Measurements from ENCODE around the gene ASPHD2. TPM values are rescaled to one million over a fixed set of nuclear protein-coding genes. Genes with fewer than 3 reads are reported as not detected.

ASPHD2 gene
- total and polyA plus RNA-seq, 2 of the 13 experiments (the other 11 are each of a cell fraction or from before 2014, with no cell fraction given), result 0.04 TPM

DNA sequence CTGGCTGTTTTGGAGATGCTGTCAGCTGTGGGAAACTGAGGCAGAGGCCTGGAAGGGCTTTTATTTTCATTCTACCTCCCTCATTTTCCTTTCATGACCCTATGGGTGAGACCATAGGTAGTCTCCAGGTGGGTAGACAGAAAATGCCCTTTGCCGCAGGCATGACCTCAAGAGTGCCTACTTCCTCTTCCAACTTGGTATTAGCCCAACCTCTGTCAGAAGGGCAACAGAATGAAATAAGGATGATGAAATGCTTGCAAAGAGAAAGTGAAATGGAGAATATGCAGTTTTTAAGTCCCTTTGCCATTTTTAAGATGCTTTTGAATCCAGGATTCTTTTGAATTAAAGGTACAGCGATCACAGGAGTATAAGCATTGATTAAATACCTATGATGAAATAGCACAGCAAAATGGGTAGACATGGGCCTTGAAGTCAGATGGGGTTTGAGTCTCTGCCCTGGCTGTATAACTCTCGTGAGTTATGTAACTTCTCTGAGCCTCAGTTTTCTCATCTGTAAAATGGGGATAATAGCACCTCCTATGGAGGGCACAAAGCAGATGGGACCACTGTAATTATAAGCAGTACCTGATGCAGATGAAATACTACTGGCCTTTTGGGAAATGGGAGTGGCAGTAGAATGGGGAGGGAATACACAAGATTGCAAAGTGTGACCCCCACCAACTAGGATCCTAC lies 3.7 kb downstream of the ASPHD2 start:
- no peaks in the 10 kb centered on the region for H3K9me3 ChIP-seq (ENCODE audit: low read length)
- ATAC-seq (no peak), DNase-seq (ENCODE audit: low spot score) (no peak), FAIRE-seq (no peak)
- 34% methylated on average over 3 of the region's 3 CpGs for WGBS (ENCODE audit: low lambda C conversion rate)
- no peak overlapping the region for H3K9ac ChIP-seq (ENCODE audit: insufficient read depth, low read depth, low read length)
- no peak overlapping the region for H2AFZ ChIP-seq (ENCODE audit: low read length)
- no TSS peak for BruUV-seq (replicated peaks)
- H4K20me1 ChIP-seq (ENCODE audit: insufficient read depth, low read length), result no peaks in the 10 kb centered on the region
- H3K27me3 ChIP-seq (ENCODE audit: control insufficient read depth in 1 of 2, insufficient read depth in 2 of 2, low read length in 2 of 2), result peaks cover 12 to 78% of the 10 kb centered on the region in 2 experiments
- intact Hi-C loops (cut with micrococcal nuclease; ENCODE audit: unreplicated experiment), result no loop called here
- no peak overlapping the region for H3K4me3 ChIP-seq (replicated peaks in 1 of 3; ENCODE audit: insufficient read depth in 1 of 3, low read depth in 2 of 3, low read length in 3 of 3)
- no peaks in the 10 kb centered on the region for H3K79me2 ChIP-seq (ENCODE audit: insufficient read depth, low read length)
- no peaks in the 10 kb centered on the region for H3K36me3 ChIP-seq (replicated peaks in 1 of 2; ENCODE audit: control insufficient read depth in 1 of 2, insufficient read depth in 2 of 2, low read length in 2 of 2)
- TF ChIP-seq ZNF432 (CRISPR knock-in tag; IDR thresholded peaks at IDR 0.05; ENCODE audit: borderline replicate concordance) (no peak), ZNF629 (CRISPR knock-in tag; conservative IDR thresholded peaks at IDR 0.05) (peak; percentile 77)
- in situ Hi-C loops (cut with HindIII; ENCODE audit: extremely low pct_ligation_motif_present, low pct_unique_long_range_greater_than_20kb), result no loop called here
- no peak overlapping the region for H3K4me2 ChIP-seq (ENCODE audit: low read depth, low read length)
- POLR2A ChIA-PET, result no interaction called here
- H3K4me1 ChIP-seq (ENCODE audit: insufficient read depth, low read length), result peaks cover 5% of the 10 kb centered on the region; the same call in 1 of the 2 replicates
- H3K27ac ChIP-seq (ENCODE audit: extremely low read length, insufficient read depth, low read length), result no peak overlapping the region
- CTCF ChIA-PET (ENCODE audit: low intra/inter-chr PET ratio, low total read pairs), result no interaction called here

DNA sequence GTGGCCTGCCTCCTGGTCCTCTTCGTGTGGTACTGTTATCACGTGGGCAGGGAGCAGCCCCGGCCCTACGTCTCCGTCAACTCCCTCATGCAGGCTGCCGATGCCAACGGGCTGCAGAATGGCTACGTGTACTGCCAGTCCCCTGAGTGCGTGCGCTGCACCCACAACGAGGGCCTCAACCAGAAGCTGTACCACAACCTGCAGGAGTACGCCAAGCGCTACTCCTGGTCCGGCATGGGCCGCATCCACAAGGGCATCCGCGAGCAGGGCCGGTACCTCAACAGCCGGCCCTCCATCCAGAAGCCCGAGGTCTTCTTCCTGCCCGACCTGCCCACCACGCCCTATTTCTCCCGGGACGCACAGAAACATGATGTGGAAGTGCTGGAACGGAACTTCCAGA lies 4.7 kb downstream of the ASPHD2 start:
- DNase-seq (ENCODE audit: low spot score) (no peak), ATAC-seq (no peak), FAIRE-seq (no peak)
- H3K9ac ChIP-seq (ENCODE audit: insufficient read depth, low read depth, low read length), result no peak overlapping the region
- H3K36me3 ChIP-seq (replicated peaks in 1 of 2; ENCODE audit: control insufficient read depth in 1 of 2, insufficient read depth in 2 of 2, low read length in 2 of 2), result no peaks in the 10 kb centered on the region
- in situ Hi-C loops (cut with HindIII; ENCODE audit: extremely low pct_ligation_motif_present, low pct_unique_long_range_greater_than_20kb) (no loop called here), intact Hi-C loops (cut with micrococcal nuclease; ENCODE audit: unreplicated experiment) (no loop called here)
- no peaks in the 10 kb centered on the region for H3K79me2 ChIP-seq (ENCODE audit: insufficient read depth, low read length)
- no peak overlapping the region for H3K4me2 ChIP-seq (ENCODE audit: low read depth, low read length)
- H3K9me3 ChIP-seq (ENCODE audit: low read length), result no peaks in the 10 kb centered on the region
- no peaks in the 10 kb centered on the region; the same call in 1 of the 2 replicates for H3K4me1 ChIP-seq (ENCODE audit: insufficient read depth, low read length)
- H3K4me3 ChIP-seq (replicated peaks in 1 of 3; ENCODE audit: insufficient read depth in 1 of 3, low read depth in 2 of 3, low read length in 3 of 3), result no peak overlapping the region
- no peak overlapping the region for H3K27ac ChIP-seq (ENCODE audit: extremely low read length, insufficient read depth, low read length)
- 60% methylated on average over 8 of the region's 25 CpGs for WGBS (ENCODE audit: low lambda C conversion rate)
- H3K27me3 ChIP-seq (ENCODE audit: control insufficient read depth in 1 of 2, insufficient read depth in 2 of 2, low read length in 2 of 2), result peaks cover 8 to 73% of the 10 kb centered on the region in 2 experiments
- H2AFZ ChIP-seq (ENCODE audit: low read length), result no peak overlapping the region
- no peaks in the 10 kb centered on the region for H4K20me1 ChIP-seq (ENCODE audit: insufficient read depth, low read length)
- ChIA-PET CTCF (ENCODE audit: low intra/inter-chr PET ratio, low total read pairs) (no interaction called here), POLR2A (no interaction called here)
- no TSS peak for BruUV-seq (replicated peaks)
- TF ChIP-seq FIP1L1 (IDR thresholded peaks at IDR 0.05; ENCODE audit: borderline replicate concordance, insufficient read depth, low read depth, low read length) (no peak), HHEX (CRISPR knock-in tag; IDR thresholded peaks at IDR 0.05) (no peak), MTA3 (CRISPR knock-in tag; IDR thresholded peaks at IDR 0.05) (no peak), SRSF1 (optimal IDR thresholded peaks at IDR 0.05; ENCODE audit: low read depth, low read length) (no peak), NFRKB (IDR thresholded peaks at IDR 0.05) (no peak), ADNP (CRISPR knock-in tag; IDR thresholded peaks at IDR 0.05) (no peak), SYNCRIP (IDR thresholded peaks at IDR 0.05; ENCODE audit: insufficient read depth, low read depth, low read length) (no peak), TBX2 (CRISPR knock-in tag; IDR thresholded peaks at IDR 0.05; ENCODE audit: borderline replicate concordance) (no peak), GRHL1 (CRISPR knock-in tag; conservative IDR thresholded peaks at IDR 0.05) (no peak)
- TF ChIP-seq, protein P1, sequence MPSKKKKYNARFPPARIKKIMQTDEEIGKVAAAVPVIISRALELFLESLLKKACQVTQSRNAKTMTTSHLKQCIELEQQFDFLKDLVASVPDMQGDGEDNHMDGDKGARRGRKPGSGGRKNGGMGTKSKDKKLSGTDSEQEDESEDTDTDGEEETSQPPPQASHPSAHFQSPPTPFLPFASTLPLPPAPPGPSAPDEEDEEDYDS (CRISPR knock-in tag; IDR thresholded peaks at IDR 0.05), result no peak

Measured in HepG2 (cell line).